Muscle of leg (tissue), 11 donors: ENCODE results near the gene TRMT112. TPM values are rescaled to one million over a fixed set of nuclear protein-coding genes. Genes with fewer than 3 reads are reported as not detected.
"Not testable (repeated sequence)": the region's sequence is repeated elsewhere in the genome, so short reads cannot be mapped to it uniquely, and the experiment has no call there.

Source experiments
- DNase-seq: peaks from one replicate; pipeline ENCODE4 v3.0.0; 2013
- H3K27ac ChIP-seq: one replicate; pipeline ENCODE4 v1.5.1; 2013; ENCODE audit warnings: mild to moderate bottlenecking, low read length, control low read depth
- H3K27me3 ChIP-seq: one replicate; pipeline ENCODE4 v1.6.1; 2013; ENCODE audit warnings: low read length; ENCODE audit not compliant: control insufficient read depth, insufficient read depth
- H3K36me3 ChIP-seq: one replicate; pipeline ENCODE4 v1.6.1; 2013; ENCODE audit warnings: low read length; ENCODE audit not compliant: control insufficient read depth, insufficient read depth
- H3K4me1 ChIP-seq: one replicate; pipeline ENCODE4 v1.6.1; 2013; ENCODE audit warnings: low read length; ENCODE audit not compliant: control insufficient read depth, insufficient read depth
- H3K4me3 ChIP-seq: one replicate; pipeline ENCODE4 v1.5.1; 2013; ENCODE audit warnings: low read length, control low read depth
- H3K9me3 ChIP-seq: replicated peaks from 2 replicates; pipeline ENCODE4 v1.6.1; 2013; ENCODE audit warnings: low read depth, low read length; ENCODE audit not compliant: control insufficient read depth
- WGBS: methylation state at CpG from one replicate; pipeline ENCODE4 v1.1.5; 2013; ENCODE audit warnings: missing lambda C conversion rate; ENCODE audit not compliant: insufficient coverage; 5-methylcytosine and 5-hydroxymethylcytosine counted together
- polyA plus RNA-seq, 8 donors: library from polyadenylated mRNA; unstranded; fragments of 120-200 nt; gene quantifications; one replicate each; pipeline versions ENCODE4 v1.2.1 to v1.2.3, GENCODE V29; 2013; ENCODE audit warnings: inconsistent platforms in 1 of 8, low replicate concordance in 1 of 8; ENCODE audit not compliant: insufficient read length in 8 of 8, insufficient read depth in 1 of 8
- total RNA-seq: library from RNA; stranded (reverse); fragments of 120-200 nt; gene quantifications from one replicate; pipeline ENCODE4 v1.2.4, GENCODE V29; 2013

TRMT112 gene
- total and polyA plus RNA-seq, 9 donors: 177 to 306 (median 197) TPM

DNA sequence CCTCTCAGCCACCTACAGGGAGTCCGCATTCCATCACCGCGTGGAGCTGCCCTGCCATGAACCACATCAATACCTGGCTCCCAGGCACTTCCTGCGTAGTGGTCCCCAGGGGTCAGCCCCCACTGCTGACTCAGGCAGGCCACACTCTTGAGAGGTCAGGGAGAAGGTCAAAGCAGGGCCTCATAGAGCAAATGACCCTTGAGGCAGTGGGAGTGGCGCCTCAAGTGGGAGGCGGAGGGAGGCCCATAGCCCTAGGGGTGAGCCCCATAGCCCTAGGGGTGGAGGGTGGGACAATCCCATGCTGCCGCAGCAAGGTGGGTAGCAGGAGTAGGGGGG, 5.5 kb upstream of the TRMT112 start:
- Histone ChIP-seq H3K4me1 (peaks cover 10% of the 10 kb centered on the region), H3K27me3 (no peaks in the 10 kb centered on the region), H3K27ac (no peak overlapping the region), H3K36me3 (peaks cover 29% of the 10 kb centered on the region), H3K4me3 (no peak overlapping the region), H3K9me3 (peaks cover 3% of the 10 kb centered on the region)
- no peak for DNase-seq
- WGBS: 79% methylated on average over 2 of the region's 7 CpGs

DNA sequence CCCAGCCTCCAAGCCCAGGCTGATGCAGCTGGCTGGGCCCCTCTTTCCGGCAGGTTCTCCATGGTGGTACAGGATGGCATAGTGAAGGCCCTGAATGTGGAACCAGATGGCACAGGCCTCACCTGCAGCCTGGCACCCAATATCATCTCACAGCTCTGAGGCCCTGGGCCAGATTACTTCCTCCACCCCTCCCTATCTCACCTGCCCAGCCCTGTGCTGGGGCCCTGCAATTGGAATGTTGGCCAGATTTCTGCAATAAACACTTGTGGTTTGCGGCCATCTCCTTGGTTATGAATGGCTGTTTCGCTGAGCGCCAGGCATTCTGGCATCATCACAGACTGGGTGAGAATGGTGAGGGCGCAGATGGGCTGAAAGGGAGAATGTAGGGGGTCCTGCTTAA, 4.2 kb upstream of the TRMT112 start:
- Histone ChIP-seq H3K36me3 (peaks cover 29% of the 10 kb centered on the region), H3K27ac (no peak overlapping the region)
- 92% methylated on average over 4 of the region's 5 CpGs for WGBS

GRCh38 chr11:64321026-64321425, 3.7 kb upstream of the TRMT112 start:
- H3K9me3 ChIP-seq: no peaks in the 10 kb centered on the region
- no peak overlapping the region for H3K27ac ChIP-seq
- peaks cover 30% of the 10 kb centered on the region for H3K36me3 ChIP-seq
- WGBS: 83% methylated on average over 5 of the region's 5 CpGs
- DNase-seq: no peak
- no peak overlapping the region for H3K4me3 ChIP-seq
- H3K27me3 ChIP-seq: no peaks in the 10 kb centered on the region
- peaks cover 21% of the 10 kb centered on the region for H3K4me1 ChIP-seq

More for the DNA sequence above, 4.2 kb upstream of the TRMT112 start:
- no peaks in the 10 kb centered on the region for H3K9me3 ChIP-seq
- H3K4me3 ChIP-seq: no peak overlapping the region
- H3K4me1 ChIP-seq: peaks cover 17% of the 10 kb centered on the region
- DNase-seq: no peak
- H3K27me3 ChIP-seq: no peaks in the 10 kb centered on the region

- no peak overlapping the region for H3K4me3 ChIP-seq
- DNase-seq: no peak
- H3K36me3 ChIP-seq: peaks cover 35% of the 10 kb centered on the region
- 98% methylated on average over 5 of the region's 7 CpGs for WGBS
- no peaks in the 10 kb centered on the region for H3K27me3 ChIP-seq
- no peak overlapping the region for H3K27ac ChIP-seq
- no peaks in the 10 kb centered on the region for H3K9me3 ChIP-seq
- H3K4me1 ChIP-seq: peaks cover 22% of the 10 kb centered on the region
Observed at GRCh38 chr11:64320556-64320955, 3.2 kb upstream of the TRMT112 start.

DNA sequence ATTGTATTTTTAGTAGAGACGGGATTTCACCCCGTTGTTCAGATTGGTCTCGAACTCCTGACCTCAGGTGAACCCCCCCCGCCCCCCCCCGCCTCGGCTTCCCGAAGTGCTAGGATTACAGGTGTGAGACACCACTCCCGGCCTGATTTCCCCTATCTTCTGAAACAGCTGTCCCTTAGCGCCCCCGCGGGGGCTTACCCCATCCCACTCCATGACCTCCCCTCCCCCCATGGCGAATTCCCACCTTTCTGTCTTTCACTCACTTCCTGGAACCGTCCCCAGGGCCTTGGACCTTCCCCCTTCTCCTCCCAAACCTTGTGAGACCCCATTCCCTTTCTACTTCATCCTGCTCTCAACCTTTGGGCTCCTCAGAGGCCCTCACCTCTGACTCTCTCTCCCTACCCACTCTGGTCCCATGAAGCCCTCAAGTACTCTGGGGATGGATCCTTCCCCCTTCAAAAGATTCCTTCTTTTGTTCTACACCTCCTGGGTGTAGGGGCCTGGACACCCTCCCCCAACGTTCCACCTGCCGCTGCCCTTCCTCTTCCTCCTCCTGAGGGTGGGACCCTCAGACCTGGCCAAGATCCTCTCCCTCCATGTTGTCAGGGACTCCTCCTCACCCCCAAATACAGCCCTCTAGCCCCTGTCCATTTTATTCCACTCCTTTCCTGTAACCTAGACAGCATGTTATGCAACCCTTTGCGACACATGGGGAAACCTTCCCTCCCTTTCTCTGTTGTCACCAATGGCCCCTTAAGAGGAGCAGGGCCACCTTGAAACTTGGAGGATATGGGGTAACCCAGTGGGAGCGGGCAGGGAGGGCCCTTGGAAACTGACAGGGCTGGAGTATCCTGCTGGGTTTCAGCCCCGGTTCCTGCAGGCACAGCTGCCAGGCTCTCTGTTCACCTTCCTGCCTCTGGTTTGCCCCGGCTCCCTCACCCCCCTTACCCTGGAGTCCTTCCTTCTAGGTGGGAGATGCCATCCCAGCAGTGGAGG, 1.7 kb upstream of the TRMT112 start:
- H3K27me3 ChIP-seq: no peaks in the 10 kb centered on the region
- H3K27ac ChIP-seq: peak overlapping the region; percentile 91
- peak overlapping the region; percentile 99 for H3K4me3 ChIP-seq
- peaks cover 50% of the 10 kb centered on the region for H3K36me3 ChIP-seq
- 15% methylated on average over 8 of the region's 19 CpGs for WGBS
- H3K9me3 ChIP-seq: no peaks in the 10 kb centered on the region
- H3K4me1 ChIP-seq: peaks cover 25% of the 10 kb centered on the region
- peak; percentile 49 for DNase-seq

GRCh38 chr11:64317961-64318765, 804 bp upstream of the TRMT112 start, which contains the start of gene PRDX5:
TSS of gene PRDX5 (plus strand) at chr11:64318121. CDS start at chr11:64318216, 95 bp downstream.
- H3K36me3 ChIP-seq: peaks cover 45% of the 10 kb centered on the region
- WGBS: under 1% methylated on average over 47 of the region's 61 CpGs

GRCh38 chr11:64316672-64317324, 561 bp downstream of the TRMT112 start:
- WGBS: 1% methylated on average over 26 of the region's 32 CpGs
- H3K36me3 ChIP-seq: peaks cover 45% of the 10 kb centered on the region
- peak; percentile 57 for DNase-seq
- H3K27ac ChIP-seq: peak overlapping the region; percentile 100
- peak overlapping the region; percentile 99 for H3K4me3 ChIP-seq
- H3K27me3 ChIP-seq: no peaks in the 10 kb centered on the region
- H3K9me3 ChIP-seq: no peaks in the 10 kb centered on the region
- peaks cover 36% of the 10 kb centered on the region for H3K4me1 ChIP-seq

More at GRCh38 chr11:64317961-64318765, 804 bp upstream of the TRMT112 start, which contains the start of gene PRDX5:
- Histone ChIP-seq H3K4me1 (peaks cover 34% of the 10 kb centered on the region), H3K4me3 (peak within 1 kb of the TSS; percentile 99), H3K27me3 (no peaks in the 10 kb centered on the region), H3K9me3 (no peaks in the 10 kb centered on the region), H3K27ac (peak within 1 kb of the TSS; percentile 100)
- DNase-seq: peak; percentile 99

DNA sequence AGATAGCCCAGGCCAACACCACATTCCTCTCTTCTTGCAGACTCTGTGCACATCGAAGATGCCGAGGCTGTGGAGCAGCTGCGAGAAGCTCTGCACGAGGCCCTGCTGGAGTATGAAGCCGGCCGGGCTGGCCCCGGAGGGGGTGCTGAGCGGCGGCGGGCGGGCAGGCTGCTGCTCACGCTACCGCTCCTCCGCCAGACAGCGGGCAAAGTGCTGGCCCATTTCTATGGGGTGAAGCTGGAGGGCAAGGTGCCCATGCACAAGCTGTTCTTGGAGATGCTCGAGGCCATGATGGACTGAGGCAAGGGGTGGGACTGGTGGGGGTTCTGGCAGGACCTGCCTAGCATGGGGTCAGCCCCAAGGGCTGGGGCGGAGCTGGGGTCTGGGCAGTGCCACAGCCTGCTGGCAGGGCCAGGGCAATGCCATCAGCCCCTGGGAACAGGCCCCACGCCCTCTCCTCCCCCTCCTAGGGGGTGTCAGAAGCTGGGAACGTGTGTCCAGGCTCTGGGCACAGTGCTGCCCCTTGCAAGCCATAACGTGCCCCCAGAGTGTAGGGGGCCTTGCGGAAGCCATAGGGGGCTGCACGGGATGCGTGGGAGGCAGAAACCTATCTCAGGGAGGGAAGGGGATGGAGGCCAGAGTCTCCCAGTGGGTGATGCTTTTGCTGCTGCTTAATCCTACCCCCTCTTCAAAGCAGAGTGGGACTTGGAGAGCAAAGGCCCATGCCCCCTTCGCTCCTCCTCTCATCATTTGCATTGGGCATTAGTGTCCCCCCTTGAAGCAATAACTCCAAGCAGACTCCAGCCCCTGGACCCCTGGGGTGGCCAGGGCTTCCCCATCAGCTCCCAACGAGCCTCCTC, 1.5 kb downstream of the TRMT112 start:
- H3K4me3 ChIP-seq, DNase-seq, H3K27ac ChIP-seq, H3K27me3 ChIP-seq, H3K9me3 ChIP-seq: not testable (repeated sequence)
- H3K4me1 ChIP-seq: peaks cover 36% of the 10 kb centered on the region
- 76% methylated on average over 20 of the region's 25 CpGs for WGBS
- H3K36me3 ChIP-seq: peaks cover 37% of the 10 kb centered on the region
